C4-2B (cell line): ENCODE results near the gene PLEKHG1.

ENCODE experiments used
- CTCF ChIP-seq: fragments of 450-650 bp; conservative IDR thresholded peaks from 2 replicates; pipeline ENCODE4 v1.5.1; 2017; ENCODE audit warnings: mild to moderate bottlenecking
- ZFX ChIP-seq: fragments of 450-650 bp; IDR thresholded peaks from 2 replicates; pipeline ENCODE4 v1.6.1; 2017

- TF ChIP-seq CTCF (no peak), ZFX (no peak)
These were observed 20.1 kb upstream of the PLEKHG1 start for GRCh38 chr6:150579611-150580010.
